AG04450 (cell line): ENCODE measurements around the gene ZNF385A. TPM values are rescaled to one million over a fixed set of nuclear protein-coding genes. Genes with fewer than 3 reads are reported as not detected.

Source experiments
- CTCF ChIA-PET: fragments of 300-600, 350-600 bp; formaldehyde crosslinking; extraction: SDS; loops from one replicate; lab custom pipeline; 2022; ENCODE audit warnings: antibody characterized with exemption, inconsistent platforms; lab: Charles Lee
- POLR2A ChIA-PET: fragments of 350-600 bp; formaldehyde crosslinking; extraction: SDS; loops from one replicate; lab custom pipeline; 2021; ENCODE audit warnings: antibody characterized with exemption, inconsistent platforms; lab: Yijun Ruan, JAX
- DNase-seq: peaks from one replicate; pipeline ENCODE4 v3.0.0-alpha.2; 2011; ENCODE audit warnings: low read depth, low spot score
- H3K27ac ChIP-seq: one replicate; pipeline ENCODE4 v1.5.1; 2012; ENCODE audit warnings: low read depth, low read length, control low read depth
- H3K27me3 ChIP-seq: one replicate; pipeline ENCODE4 v1.6.0; 2012; ENCODE audit warnings: low read length; ENCODE audit not compliant: control insufficient read depth, insufficient read depth
- H3K4me3 ChIP-seq: 2 replicates; pipeline ENCODE4 v1.5.1; 2011; ENCODE audit warnings: mild to moderate bottlenecking, low read depth, low read length, control low read depth
- H3K9me3 ChIP-seq: 2 replicates; pipeline ENCODE4 v1.5.1; 2012; ENCODE audit warnings: low read length; ENCODE audit not compliant: control insufficient read depth, insufficient read depth
- polyA plus RNA-seq: library from polyadenylated mRNA; depleted of rRNA; stranded (reverse); fragments of >200 nt; gene quantifications from 2 replicates; pipeline ENCODE4 v1.2.3, GENCODE V29; 2011
- TF ChIP-seq, protein P1 (sequence below): IDR thresholded peaks from 2 replicates; pipeline ENCODE4 v1.5.1; 2011; ENCODE audit warnings: low read depth, low read length, control low read depth, inconsistent platforms

ZNF385A gene
- polyA plus RNA-seq, 1 experiment = 1.5 TPM

DNA sequence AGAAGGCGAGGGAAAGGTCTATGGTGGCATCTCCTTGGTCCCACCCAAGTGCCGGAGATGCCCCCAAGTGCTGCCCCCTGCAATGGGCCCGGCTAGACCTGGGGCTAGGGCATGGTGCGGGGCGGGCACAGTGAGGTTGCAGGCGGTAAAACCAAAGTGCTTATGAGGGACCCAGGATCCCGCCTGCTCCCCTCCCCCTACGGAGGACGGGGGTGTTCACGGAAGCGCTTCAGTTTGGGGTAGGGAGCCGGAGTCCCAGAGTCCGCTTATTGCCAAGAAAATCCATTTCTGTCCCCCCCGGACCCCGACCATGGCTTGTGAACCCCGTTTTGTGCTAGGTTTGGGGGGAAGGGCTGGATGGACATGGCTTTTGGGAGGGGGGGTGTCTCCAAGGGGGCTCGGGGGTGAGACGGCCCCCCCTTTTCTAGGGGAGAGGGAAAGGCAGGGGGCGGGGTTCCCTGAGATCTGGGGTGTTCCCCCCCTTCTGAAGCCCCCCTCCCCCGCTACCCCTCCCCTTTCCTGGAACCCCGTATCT, 14.9 kb downstream of the ZNF385A start:
- H3K27ac ChIP-seq = no peak overlapping the region
- no peak overlapping the region; the same call in 1 of the 2 replicates for H3K4me3 ChIP-seq
- H3K9me3 ChIP-seq = no peaks in the 10 kb centered on the region
- H3K27me3 ChIP-seq = no peaks in the 10 kb centered on the region
- ChIA-PET POLR2A (interaction anchor here (0.8 to 1.4 kb wide), 5 partner anchors 10 to 89 kb away, joined by 3 to 9 read pairs (median 4); partner anchors contain the start of genes CBX5 and HNRNPA1), CTCF (interaction anchor here (1.0 to 3.7 kb wide), 24 partner anchors 8 to 162 kb away, joined by 3 to 98 read pairs (median 8); partner anchors contain the start of genes COPZ1, ITGA5 and ZNF385A)
- no peak for DNase-seq
- TF ChIP-seq, protein P1, sequence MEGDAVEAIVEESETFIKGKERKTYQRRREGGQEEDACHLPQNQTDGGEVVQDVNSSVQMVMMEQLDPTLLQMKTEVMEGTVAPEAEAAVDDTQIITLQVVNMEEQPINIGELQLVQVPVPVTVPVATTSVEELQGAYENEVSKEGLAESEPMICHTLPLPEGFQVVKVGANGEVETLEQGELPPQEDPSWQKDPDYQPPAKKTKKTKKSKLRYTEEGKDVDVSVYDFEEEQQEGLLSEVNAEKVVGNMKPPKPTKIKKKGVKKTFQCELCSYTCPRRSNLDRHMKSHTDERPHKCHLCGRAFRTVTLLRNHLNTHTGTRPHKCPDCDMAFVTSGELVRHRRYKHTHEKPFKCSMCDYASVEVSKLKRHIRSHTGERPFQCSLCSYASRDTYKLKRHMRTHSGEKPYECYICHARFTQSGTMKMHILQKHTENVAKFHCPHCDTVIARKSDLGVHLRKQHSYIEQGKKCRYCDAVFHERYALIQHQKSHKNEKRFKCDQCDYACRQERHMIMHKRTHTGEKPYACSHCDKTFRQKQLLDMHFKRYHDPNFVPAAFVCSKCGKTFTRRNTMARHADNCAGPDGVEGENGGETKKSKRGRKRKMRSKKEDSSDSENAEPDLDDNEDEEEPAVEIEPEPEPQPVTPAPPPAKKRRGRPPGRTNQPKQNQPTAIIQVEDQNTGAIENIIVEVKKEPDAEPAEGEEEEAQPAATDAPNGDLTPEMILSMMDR = no peak; the same call in 1 of the 2 replicates

DNA sequence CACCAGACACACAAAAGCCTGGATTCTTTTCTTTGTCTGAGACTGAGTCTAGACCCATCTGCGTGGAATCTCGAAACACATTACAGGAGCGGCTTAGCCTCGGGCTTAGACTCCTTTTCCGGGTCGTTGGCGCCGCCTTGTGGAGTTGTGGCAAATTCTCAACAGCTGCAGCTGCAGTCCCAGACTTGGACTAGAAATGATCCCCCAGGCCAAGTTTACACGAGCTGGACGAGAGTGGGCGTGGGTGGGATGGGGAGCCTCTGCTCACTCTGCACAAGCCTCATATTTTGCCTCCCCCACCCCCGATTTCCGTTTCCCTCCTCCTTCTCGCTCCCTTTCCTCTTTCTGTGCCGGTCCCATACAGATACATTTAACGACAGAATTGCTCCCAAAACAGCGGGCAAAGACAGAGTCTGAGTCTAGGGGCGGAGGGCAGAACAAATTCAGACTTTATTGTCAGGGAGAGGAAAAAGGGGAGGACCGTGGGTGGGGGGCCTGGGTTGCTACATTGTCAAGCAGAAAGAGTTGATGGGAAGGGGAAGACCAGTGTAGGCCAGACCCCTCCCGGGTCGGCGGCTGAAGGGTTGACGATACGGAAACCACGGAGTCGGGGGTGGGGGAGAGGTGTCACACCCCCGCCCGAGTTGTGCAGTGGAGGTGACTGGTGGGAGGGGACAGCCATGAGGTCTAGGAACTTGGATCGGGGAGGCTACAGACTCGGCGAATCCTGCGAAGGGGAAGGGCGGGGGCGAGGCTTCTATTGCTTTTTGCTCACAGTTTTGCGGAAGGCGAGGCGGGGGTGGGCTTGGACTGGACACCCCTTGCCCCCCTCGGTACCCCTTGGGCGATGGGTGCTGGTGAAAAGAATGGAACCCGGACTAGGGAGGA, 15.6 kb downstream of the ZNF385A start:
- no peaks in the 10 kb centered on the region for H3K27me3 ChIP-seq
- peak overlapping the region; percentile 27; the same call in 1 of the 2 replicates for H3K4me3 ChIP-seq
- no peaks in the 10 kb centered on the region for H3K9me3 ChIP-seq
- POLR2A ChIA-PET = interaction anchor here (0.6 to 1.2 kb wide), 6 partner anchors 10 to 156 kb away, joined by 3 to 6 read pairs (median 4); partner anchors contain the start of gene HNRNPA1
- peak overlapping the region; percentile 24 for H3K27ac ChIP-seq
- peak; percentile 85 for DNase-seq
- CTCF ChIA-PET = interaction anchor here (0.5 to 3.0 kb wide), 45 partner anchors 8 to 414 kb away, joined by 3 to 37 read pairs (median 5); partner anchors contain the start of genes COPZ1, HNRNPA1 and NFE2
- TF ChIP-seq, protein P1 = peak; percentile 94

DNA sequence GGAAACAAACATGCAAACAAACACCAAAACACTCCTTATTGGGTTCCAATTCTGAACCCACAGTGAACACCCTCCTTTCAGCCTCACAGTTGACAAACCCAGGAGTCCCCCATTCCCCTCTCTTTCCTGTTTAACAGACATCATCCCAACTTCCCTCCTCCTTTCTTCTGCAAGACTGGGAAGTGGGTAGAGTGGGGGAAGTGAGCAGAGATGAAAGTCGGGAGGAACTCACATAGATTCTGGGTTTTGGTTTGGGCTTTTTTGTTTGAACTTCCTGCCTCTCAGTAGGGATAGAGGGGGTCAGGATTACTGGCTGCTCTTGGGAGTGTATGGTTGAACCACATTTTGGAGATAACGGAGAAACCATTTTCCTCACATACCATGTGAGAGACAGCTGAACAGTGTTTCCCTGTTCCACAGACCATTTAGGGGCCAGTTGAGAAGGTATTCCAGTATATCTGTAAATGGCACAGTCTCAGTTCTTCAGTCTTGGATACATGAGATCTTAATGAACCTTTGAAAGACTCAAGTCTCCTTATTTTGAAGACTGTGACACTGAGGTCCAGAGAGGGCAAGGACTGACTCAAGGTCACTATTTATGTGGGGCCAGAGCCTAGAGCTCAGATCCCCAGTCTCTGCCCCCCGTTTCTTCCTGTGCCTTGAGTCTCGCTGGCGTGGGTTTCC, 16.4 kb downstream of the ZNF385A start:
- TF ChIP-seq, protein P1 = no peak

DNA sequence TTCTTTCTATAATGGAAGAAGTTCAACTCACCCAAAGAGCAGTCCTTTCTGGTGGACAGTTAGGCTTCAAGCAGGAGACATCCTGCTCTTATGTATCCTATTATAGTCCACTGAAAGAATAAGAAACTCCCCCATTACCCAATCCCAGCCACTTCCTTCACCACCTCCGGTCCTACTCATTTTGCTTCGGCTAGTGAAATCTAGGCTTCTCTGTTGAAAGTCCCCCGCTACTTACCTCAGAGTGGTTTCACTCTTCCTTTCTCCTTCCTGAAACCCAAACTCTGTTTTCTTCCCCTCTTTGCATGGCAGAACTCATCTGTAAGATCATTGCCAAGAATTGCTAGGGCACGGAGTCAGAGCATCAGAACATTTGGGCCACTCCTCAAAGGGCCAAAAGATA, 20.1 kb downstream of the ZNF385A start, which contains the start of gene GPR84:
Gene GPR84 (minus strand): TSS at position 74 of the 400 bp plus-strand sequence. CDS start 635 bp downstream, outside the sequence.
- H3K9me3 ChIP-seq = no peaks in the 10 kb centered on the region
- DNase-seq = no peak
- no peak within 1 kb of the TSS for H3K27ac ChIP-seq
- CTCF ChIA-PET = no interaction called here
- no peak within 1 kb of the TSS for H3K4me3 ChIP-seq
- TF ChIP-seq, protein P1 = no peak
- POLR2A ChIA-PET = no interaction called here
- no peaks in the 10 kb centered on the region for H3K27me3 ChIP-seq

More for the DNA sequence above, 16.4 kb downstream of the ZNF385A start:
- Histone ChIP-seq H3K27ac (peak overlapping the region; percentile 24), H3K9me3 (no peaks in the 10 kb centered on the region), H3K27me3 (no peaks in the 10 kb centered on the region), H3K4me3 (no peak overlapping the region)
- CTCF ChIA-PET = interaction anchor here (0.6 to 3.0 kb wide), 41 partner anchors 9 to 413 kb away, joined by 3 to 37 read pairs (median 5); partner anchors contain the start of genes COPZ1, HNRNPA1 and NFE2
- DNase-seq = no peak
- POLR2A ChIA-PET = interaction anchor here (0.6 to 1.2 kb wide), 6 partner anchors 9 to 155 kb away, joined by 3 to 6 read pairs (median 4); partner anchors contain the start of gene HNRNPA1
